ENCODE measurements around the gene PTGFRN.
"Not testable (repeated sequence)": the region's sequence is repeated elsewhere in the genome, so short reads cannot be mapped to it uniquely, and the experiment has no call there.

PTGFRN gene

DNA sequence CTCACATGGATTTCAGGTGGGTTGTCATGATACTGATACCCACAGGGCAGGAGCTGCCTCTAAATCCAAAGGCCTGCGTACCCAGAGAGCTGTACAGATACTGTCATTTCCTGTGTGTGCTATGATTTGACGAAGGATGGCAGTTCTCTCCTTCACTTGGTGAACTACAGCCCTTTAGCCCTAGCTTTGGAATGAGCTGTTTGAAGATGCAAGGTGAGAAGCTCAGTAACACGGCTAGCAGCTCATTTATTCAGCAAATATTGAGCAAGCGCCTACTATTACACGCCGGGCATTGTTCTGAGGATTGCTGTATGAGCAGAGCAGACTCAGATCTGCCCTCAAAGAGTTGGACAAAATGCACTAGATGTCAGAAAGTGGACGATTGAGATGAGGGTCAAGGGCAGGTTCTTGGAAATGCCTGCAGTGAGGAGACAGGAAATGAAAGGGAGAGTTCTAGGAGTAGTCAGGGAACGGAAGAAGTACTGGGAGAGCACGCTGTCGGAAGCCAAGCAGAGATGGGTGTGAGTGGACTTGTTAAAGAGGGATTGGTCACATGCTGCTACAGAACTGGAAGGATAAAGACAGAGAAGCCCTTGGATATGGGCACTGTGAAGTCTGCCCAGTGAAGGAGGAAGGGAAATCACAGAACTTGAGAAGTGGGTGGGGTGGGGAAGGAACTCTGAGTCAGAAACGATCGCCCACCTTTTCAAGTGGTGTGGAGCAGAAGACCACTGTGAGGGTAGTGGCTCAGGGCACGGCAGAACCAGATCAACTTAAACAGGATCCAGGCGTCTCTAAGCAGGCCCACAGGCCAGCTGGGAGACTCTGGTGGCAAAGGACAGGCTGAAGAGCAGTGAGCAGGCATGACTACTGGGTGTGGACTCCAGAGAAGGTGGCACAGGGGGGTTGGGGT is 7.1 kb downstream of the PTGFRN start:
- DNase-seq (ENCODE audit: low spot score): no peak

DNA sequence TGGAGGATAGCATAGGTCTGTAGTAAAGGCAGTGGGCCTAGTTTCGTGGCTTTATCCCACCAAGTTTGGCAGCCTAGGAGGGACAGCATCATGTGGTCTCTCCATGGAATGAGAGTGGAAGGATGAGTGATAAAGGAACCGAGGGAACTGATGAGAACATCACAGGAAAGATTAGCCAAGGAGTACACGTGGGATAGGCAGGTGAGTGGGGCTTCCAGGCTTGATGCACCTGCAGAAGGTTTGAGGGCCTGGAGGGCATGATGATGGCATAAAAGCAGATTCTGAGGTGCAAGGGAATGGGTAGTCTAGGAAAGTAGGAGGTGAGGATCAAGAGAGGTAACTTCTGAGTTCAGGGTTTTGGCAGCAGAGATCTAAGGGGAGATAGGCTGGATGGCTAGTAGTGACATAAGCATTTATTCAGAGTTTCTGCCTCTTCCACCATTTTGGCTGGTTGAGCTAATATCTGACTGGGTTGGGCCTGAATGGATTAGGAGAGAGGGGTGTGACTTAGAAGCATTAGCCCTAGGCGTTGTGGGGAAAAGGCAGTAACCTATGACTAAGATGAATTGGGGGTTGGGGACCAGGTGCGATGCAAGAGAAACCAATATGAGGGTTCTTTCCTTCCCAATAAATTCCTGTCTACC is 9.1 kb downstream of the PTGFRN start:
- DNase-seq (ENCODE audit: low spot score): no peak

DNA sequence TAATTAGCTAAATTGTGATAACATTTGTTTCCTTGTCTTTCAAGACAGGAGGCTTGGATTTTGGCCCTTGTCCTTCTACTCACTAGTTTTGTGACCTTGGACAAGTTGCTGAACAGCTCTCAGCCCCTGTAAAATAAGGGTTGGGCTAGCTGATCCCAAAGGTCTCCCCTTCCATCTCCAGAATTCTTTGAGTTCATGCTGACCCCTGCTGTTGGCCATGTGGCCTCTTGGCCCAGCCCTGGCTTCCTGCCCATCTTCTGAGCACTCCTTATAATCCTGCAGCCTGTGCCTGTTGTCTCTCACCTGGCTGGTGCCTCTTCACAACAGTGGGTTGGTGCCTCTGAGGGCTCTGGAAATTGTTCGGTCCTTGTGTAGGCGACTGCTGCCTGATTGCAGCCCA is 10.1 kb downstream of the PTGFRN start:
- DNase-seq (ENCODE audit: low spot score): no peak

DNA sequence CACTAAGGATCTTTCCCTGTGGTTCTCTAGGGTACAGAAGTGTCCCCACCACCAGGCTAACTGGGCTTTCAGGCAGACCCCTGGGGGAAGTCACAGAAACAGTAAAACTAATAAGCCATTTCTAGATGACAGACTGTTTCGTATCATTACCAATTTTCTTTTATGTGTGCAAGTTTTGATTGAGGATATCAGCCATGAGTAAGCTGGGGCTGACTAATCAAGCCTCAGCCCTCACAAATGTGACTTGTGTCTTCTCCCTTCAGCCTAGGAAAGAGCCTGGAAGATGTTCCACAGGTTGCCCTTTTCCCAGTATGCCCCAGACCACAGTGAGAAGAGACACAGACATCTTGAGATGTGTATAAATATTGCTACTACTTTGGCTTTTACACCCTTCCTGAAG is 10.5 kb downstream of the PTGFRN start:
- DNase-seq (ENCODE audit: low spot score): no peak

- DNase-seq (ENCODE audit: low spot score): no peak
Observed at GRCh38 chr1:116921301-116921885, 11.7 kb downstream of the PTGFRN start.

- no peak for DNase-seq (ENCODE audit: low spot score)
Observed at GRCh38 chr1:116921937-116922336, 12.2 kb downstream of the PTGFRN start.

DNA sequence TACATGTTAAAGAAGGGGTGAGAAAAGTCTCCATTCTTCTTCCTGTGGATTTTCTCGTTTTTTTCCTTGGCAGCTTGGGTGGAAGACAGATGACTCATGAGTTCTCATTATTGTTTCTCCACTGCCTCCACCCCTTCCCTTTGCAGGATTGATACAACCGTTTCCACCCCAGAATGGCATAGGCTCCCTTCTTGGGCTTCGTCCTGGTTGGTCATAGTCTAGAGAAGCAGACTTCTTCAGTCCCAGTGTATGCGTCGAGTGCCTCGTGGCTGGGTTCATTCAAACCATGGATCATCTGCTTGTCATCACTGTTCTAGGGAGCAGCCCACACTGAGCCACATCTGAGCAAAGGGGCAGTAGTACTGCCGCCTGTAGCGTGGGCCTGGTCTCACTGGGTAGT is 13.7 kb downstream of the PTGFRN start:
- DNase-seq (ENCODE audit: low spot score): no peak

DNA sequence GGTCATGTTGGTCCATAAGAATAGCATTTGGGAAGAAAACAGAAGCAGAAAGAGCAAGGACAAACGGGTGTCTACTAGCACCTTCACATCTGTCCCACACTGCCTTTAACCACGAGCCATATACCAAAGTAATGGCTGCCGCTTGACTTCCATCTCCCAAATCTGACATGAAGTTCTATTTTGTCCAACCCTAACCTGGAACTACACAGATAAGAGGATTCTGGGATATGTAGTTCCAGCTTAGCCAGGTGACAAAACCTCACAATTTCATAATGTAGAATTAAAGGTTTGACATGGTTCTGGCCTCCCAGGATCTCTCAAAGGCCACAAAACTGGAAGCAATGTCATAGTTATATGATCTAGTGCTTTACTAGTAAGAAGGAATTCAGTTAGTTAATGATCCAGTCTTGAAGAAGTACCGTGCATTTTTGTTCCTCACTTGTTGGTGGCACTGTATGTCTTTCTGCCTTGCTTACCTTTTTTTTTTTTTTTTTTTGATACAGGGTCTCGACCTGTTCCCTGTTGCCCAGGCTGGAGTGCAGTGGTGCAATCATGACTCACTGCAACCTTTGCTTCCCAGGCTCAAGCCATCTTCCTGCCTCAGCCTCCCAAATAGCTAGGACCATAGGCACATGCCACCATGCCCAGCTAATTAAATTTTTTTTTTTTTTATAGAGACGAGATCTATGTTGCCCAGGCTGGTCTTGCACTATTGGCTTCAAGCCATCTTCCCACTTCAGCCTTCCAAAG is 17.5 kb downstream of the PTGFRN start:
- no peak for DNase-seq (ENCODE audit: low spot score)

- no peak for DNase-seq (ENCODE audit: low spot score)
Observed at GRCh38 chr1:116929961-116930592, 20.4 kb downstream of the PTGFRN start.

GRCh38 chr1:116931016-116931918 is 21.6 kb downstream of the PTGFRN start:
- no peak for DNase-seq (ENCODE audit: low spot score)

DNA sequence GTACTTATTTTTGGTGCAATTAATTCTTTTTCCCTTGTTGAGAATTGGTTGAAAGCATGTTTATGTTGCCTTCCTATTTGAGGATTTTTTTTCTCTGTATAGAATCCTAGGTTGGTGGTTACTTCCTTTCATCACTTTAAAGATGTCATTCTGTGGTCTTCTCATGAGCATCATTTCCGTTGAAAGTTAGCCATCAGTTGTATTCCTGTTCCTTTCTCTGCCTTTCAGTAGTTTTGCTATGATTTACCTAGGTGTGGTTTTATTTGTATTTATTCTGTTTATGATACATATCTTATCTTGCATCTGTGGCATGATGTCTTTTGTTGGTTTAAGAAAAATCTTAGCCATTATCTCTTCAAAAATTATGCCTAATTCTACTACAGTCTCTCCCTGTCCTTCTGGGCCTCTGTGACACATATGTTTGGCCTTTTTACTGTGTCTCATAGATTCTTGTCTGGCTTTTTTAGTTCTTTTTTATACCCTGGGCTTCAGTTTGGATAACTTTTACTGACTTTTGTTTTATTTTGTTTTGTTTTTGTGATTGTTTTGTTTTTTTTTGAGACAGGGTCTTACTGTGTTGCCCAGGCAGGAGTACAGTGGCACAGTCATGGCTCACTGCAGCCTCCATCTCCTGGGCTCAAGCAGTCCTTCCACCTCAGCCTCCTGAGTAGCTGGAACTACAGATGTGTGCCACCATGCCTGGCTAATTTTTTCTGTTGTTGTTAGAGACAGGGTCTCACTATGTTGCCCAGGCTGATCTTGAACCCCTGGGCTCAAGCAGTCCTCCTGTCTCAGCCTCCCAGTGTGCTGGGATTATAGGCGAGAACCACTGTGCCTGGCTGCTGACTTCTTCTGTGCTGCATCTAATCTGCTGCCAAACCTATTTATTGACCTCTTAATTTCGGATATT is 24.1 kb downstream of the PTGFRN start:
- DNase-seq (ENCODE audit: low spot score): no peak

- DNase-seq (ENCODE audit: low spot score): no peak
Observed at GRCh38 chr1:116934586-116935207, 25.0 kb downstream of the PTGFRN start.

DNA sequence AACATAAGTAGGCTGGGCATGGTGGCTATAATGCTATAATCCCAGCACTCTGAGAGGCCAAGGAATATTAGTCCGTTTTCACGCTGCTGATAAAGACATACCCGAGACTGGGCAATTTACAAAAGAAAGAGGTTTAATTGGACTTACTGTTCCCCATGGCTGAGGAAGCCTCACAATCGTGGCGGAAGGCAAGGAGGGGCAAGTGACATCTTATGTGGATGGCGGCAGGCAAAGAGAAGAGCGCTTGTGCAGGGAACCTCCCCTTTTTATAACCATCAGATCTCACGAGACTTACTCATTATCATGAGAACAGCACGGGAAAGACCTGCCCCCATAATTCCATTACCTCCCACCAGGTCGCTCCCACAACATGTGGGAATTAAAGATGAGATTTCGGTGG is 28.5 kb downstream of the PTGFRN start:
- DNase-seq (ENCODE audit: low spot score): no peak

DNA sequence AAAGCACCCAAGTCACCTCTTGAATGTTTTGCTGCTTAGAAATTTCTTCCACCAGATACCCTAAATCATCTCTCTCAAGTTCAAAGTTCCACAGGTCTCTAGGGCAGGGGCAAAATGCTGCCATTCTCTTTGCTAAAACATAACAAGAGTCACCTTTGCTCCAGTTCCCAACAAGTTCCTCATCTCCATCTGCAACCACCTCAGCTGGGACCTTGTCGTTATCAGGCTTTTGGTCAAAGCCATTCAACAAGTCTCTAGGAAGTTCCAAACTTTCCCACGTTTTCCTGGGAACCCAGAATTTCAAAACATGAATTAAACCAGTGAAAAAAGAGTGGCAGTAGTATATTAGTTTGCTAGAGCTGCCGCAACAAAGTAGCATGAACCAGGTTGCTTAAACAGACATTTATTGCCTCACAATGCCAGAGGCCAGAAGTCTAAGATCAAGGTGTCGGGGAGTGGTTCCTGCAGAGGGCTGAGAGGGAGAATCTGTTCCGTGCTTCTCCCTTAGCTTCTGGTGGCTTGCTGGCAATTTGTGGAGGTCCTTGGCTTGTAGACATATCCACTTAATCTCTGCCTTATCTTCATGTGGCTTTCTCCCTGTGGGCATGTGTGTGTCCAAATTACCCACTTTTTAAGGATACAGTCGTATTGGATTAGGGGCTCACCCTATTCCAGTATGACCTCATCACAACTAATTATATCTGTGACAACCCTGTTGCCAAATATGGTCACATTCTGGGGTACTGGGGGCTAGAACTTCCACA is 30.2 kb downstream of the PTGFRN start:
- not testable (repeated sequence) for DNase-seq (ENCODE audit: low spot score)

- DNase-seq (ENCODE audit: low spot score): no peak
Observed at GRCh38 chr1:116940814-116941599, 31.3 kb downstream of the PTGFRN start.

DNA sequence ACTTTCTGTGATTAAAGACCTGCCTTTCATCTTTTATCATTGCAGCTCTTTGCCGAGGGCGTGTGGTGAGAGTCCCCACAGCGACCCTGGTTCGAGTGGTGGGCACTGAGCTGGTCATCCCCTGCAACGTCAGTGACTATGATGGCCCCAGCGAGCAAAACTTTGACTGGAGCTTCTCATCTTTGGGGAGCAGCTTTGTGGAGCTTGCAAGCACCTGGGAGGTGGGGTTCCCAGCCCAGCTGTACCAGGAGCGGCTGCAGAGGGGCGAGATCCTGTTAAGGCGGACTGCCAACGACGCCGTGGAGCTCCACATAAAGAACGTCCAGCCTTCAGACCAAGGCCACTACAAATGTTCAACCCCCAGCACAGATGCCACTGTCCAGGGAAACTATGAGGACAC is 32.0 kb downstream of the PTGFRN start:
- no peak for DNase-seq (ENCODE audit: low spot score)

- no peak for DNase-seq (ENCODE audit: low spot score)
Observed at GRCh38 chr1:116942344-116942743, 32.6 kb downstream of the PTGFRN start.

DNA sequence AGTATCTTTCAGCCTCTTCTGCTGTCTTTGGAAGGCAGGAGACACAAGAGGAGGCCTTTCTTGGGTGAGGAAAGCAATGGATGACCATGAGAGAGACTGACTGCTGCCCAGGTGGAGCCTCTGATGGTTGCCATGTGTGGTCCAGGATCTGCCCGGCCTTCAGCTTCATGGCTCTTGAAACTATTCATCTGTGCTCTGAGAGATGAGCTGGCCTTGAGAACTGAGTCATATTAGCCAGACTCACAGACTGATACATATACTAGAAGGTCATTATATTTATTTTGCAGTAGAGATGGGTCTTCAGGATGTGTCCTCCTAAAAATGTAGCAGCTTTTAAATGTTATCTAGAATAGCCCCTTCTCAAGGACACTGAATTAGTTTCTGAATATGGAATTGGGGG is 33.7 kb downstream of the PTGFRN start:
- DNase-seq (ENCODE audit: low spot score): no peak

All from hematopoietic multipotent progenitor cell treated with erythropoietin and hydrocortisone succinate and interleukin-3 and kit ligand, for 17 days (in vitro differentiated cells).